Suprapubic skin (tissue), 4 donors: Measurements from ENCODE around the gene MDFI. TPM values are rescaled to one million over a fixed set of nuclear protein-coding genes. Genes with fewer than 3 reads are reported as not detected.

Experiments used
- DNase-seq, 2 donors: peaks; one replicate each; pipeline ENCODE4 v3.0.0-alpha.2; 2019; ENCODE audit warnings: low spot score in 2 of 2
- H3K27ac ChIP-seq: fragments of 200-600 bp; sonication (generic); one replicate; pipeline ENCODE4 v1.5.1; 2019
- H3K27me3 ChIP-seq: fragments of 200-600 bp; sonication (generic); one replicate; pipeline ENCODE4 v1.5.1; 2019
- H3K36me3 ChIP-seq: fragments of 200-600 bp; sonication (generic); one replicate; pipeline ENCODE4 v1.5.1; 2019
- H3K4me1 ChIP-seq: fragments of 200-600 bp; sonication (generic); one replicate; pipeline ENCODE4 v1.5.1; 2019
- H3K4me3 ChIP-seq: fragments of 200-600 bp; sonication (generic); one replicate; pipeline ENCODE4 v1.5.1; 2019; ENCODE audit warnings: mild to moderate bottlenecking
- H3K9me3 ChIP-seq: fragments of 200-600 bp; sonication (generic); one replicate; pipeline ENCODE4 v1.5.1; 2019
- EP300 ChIP-seq: sonication (generic); formaldehyde crosslinking; IDR thresholded peaks from one replicate; pipeline ENCODE4 v1.6.1; 2017; ENCODE audit warnings: antibody characterized with exemption
- POLR2A ChIP-seq, 2 donors: fragments of 450-650 bp; IDR thresholded peaks; one replicate each; pipeline ENCODE4 v1.6.1; 2017; ENCODE audit warnings: antibody characterized with exemption in 2 of 2, mild to moderate bottlenecking in 2 of 2, moderate library complexity in 2 of 2
- POLR2AphosphoS5 ChIP-seq, 3 donors: sonication (generic); formaldehyde crosslinking; IDR thresholded peaks; one replicate each; pipeline ENCODE4 v1.6.1; 2017; ENCODE audit warnings: antibody characterized with exemption in 3 of 3
- WGBS: methylation state at CpG from one replicate; pipeline ENCODE4 v1.1.5; 2018; 5-methylcytosine and 5-hydroxymethylcytosine counted together
- total RNA-seq, 4 donors: library from RNA; depleted of rRNA; stranded (reverse); fragments of >200 nt; gene quantifications; one replicate each; pipeline ENCODE4 v1.1.0, GENCODE V29; 2016
- TF ChIP-seq, protein P1 (sequence below), 2 donors: fragments of 200-600 bp in 1 of 2; fragments of 450-650 bp in 1 of 2; sonication (generic) in 1 of 2; IDR thresholded peaks; one replicate each; pipeline ENCODE4 v1.5.1; 2016 to 2019; ENCODE audit warnings: antibody characterized with exemption in 2 of 2, mild to moderate bottlenecking in 1 of 2, moderate library complexity in 1 of 2

The MDFI gene
- total RNA-seq, 4 donors from 2014 or later, result 21.7 to 51.8 (median 31.4) TPM

DNA sequence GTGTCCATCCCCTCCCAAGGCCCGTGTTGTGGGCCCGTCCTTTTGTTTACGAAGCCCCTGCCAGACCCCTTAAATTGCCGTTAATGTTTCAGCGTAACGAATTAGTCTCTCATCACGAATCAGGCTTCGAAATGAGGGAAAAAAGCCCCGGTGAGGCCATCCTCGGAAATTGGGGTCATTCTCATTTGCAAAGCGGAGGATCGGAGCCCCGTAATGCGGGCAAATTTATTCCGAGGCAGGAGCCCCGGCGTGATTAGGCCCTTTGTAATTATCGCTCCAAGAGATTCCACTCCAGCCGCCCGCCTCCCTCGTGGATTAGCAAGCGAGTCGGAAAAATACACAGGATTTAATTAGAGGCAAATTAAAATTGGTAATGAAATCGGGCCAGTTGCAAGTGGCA is 44.9 kb upstream of the MDFI start:
- Histone ChIP-seq H3K27me3 (no peaks in the 10 kb centered on the region), H3K36me3 (peaks cover 64% of the 10 kb centered on the region), H3K27ac (no peak overlapping the region), H3K9me3 (no peaks in the 10 kb centered on the region), H3K4me3 (no peak overlapping the region), H3K4me1 (no peaks in the 10 kb centered on the region)
- whole genome bisulfite sequencing, result 94% methylated on average over 24 of the region's 24 CpGs
- TF ChIP-seq EP300 (no peak), POLR2AphosphoS5 (IDR thresholded peaks at IDR 0.05) (no peak), POLR2A (IDR thresholded peaks at IDR 0.05) (no peak)
- TF ChIP-seq, protein P1, sequence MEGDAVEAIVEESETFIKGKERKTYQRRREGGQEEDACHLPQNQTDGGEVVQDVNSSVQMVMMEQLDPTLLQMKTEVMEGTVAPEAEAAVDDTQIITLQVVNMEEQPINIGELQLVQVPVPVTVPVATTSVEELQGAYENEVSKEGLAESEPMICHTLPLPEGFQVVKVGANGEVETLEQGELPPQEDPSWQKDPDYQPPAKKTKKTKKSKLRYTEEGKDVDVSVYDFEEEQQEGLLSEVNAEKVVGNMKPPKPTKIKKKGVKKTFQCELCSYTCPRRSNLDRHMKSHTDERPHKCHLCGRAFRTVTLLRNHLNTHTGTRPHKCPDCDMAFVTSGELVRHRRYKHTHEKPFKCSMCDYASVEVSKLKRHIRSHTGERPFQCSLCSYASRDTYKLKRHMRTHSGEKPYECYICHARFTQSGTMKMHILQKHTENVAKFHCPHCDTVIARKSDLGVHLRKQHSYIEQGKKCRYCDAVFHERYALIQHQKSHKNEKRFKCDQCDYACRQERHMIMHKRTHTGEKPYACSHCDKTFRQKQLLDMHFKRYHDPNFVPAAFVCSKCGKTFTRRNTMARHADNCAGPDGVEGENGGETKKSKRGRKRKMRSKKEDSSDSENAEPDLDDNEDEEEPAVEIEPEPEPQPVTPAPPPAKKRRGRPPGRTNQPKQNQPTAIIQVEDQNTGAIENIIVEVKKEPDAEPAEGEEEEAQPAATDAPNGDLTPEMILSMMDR (IDR thresholded peaks at IDR 0.05), result no peak
- no peak for DNase-seq

DNA sequence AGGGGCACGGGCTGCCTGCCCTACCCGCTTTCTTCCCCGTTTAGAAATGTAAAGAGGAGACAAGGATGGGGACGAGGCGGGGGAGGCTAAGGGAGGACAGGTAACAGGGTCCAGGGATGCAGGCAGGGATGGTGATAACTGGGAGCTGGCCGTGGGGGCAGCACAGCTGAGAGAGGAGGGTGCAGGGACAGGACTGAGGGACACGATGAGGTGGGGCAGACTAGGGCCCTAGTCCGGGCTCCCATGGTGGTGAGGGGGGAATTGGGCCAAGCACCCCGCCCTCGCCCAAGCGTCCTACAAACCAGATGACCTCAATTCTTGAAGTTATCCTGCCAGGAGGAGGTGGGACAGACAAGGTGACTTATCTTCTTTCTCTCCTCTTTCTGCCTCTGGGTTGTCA is 44.4 kb upstream of the MDFI start:
- no peak for TF ChIP-seq POLR2AphosphoS5 (IDR thresholded peaks at IDR 0.05)
- TF ChIP-seq EP300, result no peak
- TF ChIP-seq, protein P1 (IDR thresholded peaks at IDR 0.05), result no peak
- TF ChIP-seq POLR2A (IDR thresholded peaks at IDR 0.05), result no peak
- peaks cover 64% of the 10 kb centered on the region for H3K36me3 ChIP-seq
- no peak overlapping the region for H3K4me3 ChIP-seq
- DNase-seq, result no peak
- H3K9me3 ChIP-seq, result no peaks in the 10 kb centered on the region
- no peak overlapping the region for H3K27ac ChIP-seq
- no peaks in the 10 kb centered on the region for H3K4me1 ChIP-seq
- WGBS, result 78% methylated on average over 11 of the region's 11 CpGs
- no peaks in the 10 kb centered on the region for H3K27me3 ChIP-seq

GRCh38 chr6:41594326-41594725 is 43.9 kb upstream of the MDFI start:
- Histone ChIP-seq H3K27me3 (no peaks in the 10 kb centered on the region), H3K9me3 (no peaks in the 10 kb centered on the region), H3K4me3 (no peak overlapping the region), H3K36me3 (peaks cover 65% of the 10 kb centered on the region), H3K27ac (no peak overlapping the region), H3K4me1 (no peaks in the 10 kb centered on the region)
- WGBS, result 85% methylated on average over 4 of the region's 5 CpGs
- TF ChIP-seq EP300 (no peak), POLR2AphosphoS5 (IDR thresholded peaks at IDR 0.05) (no peak), POLR2A (IDR thresholded peaks at IDR 0.05) (no peak)
- TF ChIP-seq, protein P1 (IDR thresholded peaks at IDR 0.05), result no peak
- no peak for DNase-seq

- TF ChIP-seq, protein P1 (IDR thresholded peaks at IDR 0.05), result no peak
- TF ChIP-seq EP300 (no peak), POLR2A (IDR thresholded peaks at IDR 0.05) (no peak), POLR2AphosphoS5 (IDR thresholded peaks at IDR 0.05) (no peak)
- H3K4me3 ChIP-seq, result no peak overlapping the region
- H3K27me3 ChIP-seq, result no peaks in the 10 kb centered on the region
- no peak overlapping the region for H3K27ac ChIP-seq
- no peak for DNase-seq
- 94% methylated on average over 13 of the region's 15 CpGs for WGBS
- H3K4me1 ChIP-seq, result no peaks in the 10 kb centered on the region
- H3K36me3 ChIP-seq, result peaks cover 65% of the 10 kb centered on the region
- H3K9me3 ChIP-seq, result no peaks in the 10 kb centered on the region
Measured at GRCh38 chr6:41594766-41595165, 43.5 kb upstream of the MDFI start.

DNA sequence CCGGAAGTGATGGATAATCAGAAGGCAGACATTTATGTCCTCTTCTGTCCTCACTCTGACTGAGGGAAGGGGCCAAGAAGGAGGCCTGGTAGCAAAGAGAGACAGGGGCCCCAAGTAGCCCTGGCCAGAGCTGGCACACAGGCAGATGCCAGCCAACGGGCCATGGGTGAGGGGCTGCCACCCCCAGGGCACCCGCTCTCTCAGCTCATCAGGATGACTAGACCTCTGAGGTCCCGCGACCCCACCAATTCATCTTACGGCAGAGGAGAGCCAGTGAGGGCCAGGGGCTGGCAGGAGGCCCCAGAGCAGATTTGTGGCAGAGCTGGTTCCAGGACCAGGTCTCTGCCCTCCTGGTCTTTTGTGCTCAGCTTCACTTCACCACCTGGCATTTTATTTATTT is 43.1 kb upstream of the MDFI start:
- Histone ChIP-seq H3K36me3 (peaks cover 61% of the 10 kb centered on the region), H3K4me1 (no peaks in the 10 kb centered on the region), H3K27me3 (no peaks in the 10 kb centered on the region), H3K9me3 (no peaks in the 10 kb centered on the region), H3K4me3 (no peak overlapping the region), H3K27ac (no peak overlapping the region)
- TF ChIP-seq, protein P1 (IDR thresholded peaks at IDR 0.05), result no peak
- TF ChIP-seq POLR2A (IDR thresholded peaks at IDR 0.05), result no peak
- DNase-seq, result no peak
- WGBS, result 96% methylated on average over 5 of the region's 6 CpGs
